ENCODE measurements around the gene DPYSL4. TPM values are rescaled to one million over a fixed set of nuclear protein-coding genes. Genes with fewer than 3 reads are reported as not detected.

The DPYSL4 gene
- polyA plus RNA-seq, 1 experiment = 5.3 TPM

GRCh38 chr10:132204078-132204780, 17.5 kb downstream of the DPYSL4 start:
- no peaks in the 10 kb centered on the region for H3K27me3 ChIP-seq (ENCODE audit: control insufficient read depth, insufficient read depth, low read length)
- DNase-seq (ENCODE audit: low read depth) = no peak
- H3K36me3 ChIP-seq (ENCODE audit: control insufficient read depth, insufficient read depth, low read length) = no peaks in the 10 kb centered on the region
- H3K4me3 ChIP-seq (ENCODE audit: low read depth, low read length) = no peak overlapping the region
- POLR2A ChIA-PET = no interaction called here
- TF ChIP-seq CTCF (IDR thresholded peaks at IDR 0.05; ENCODE audit: insufficient read depth, low read depth, low read length) = no peak
- CTCF ChIA-PET = no interaction called here

GRCh38 chr10:132204781-132205473, 18.2 kb downstream of the DPYSL4 start:
- Histone ChIP-seq H3K36me3 (ENCODE audit: control insufficient read depth, insufficient read depth, low read length) (no peaks in the 10 kb centered on the region), H3K4me3 (ENCODE audit: low read depth, low read length) (no peak overlapping the region), H3K27me3 (ENCODE audit: control insufficient read depth, insufficient read depth, low read length) (no peaks in the 10 kb centered on the region)
- DNase-seq (ENCODE audit: low read depth) = no peak
- POLR2A ChIA-PET = no interaction called here
- CTCF ChIA-PET = no interaction called here
- no peak for TF ChIP-seq CTCF (IDR thresholded peaks at IDR 0.05; ENCODE audit: insufficient read depth, low read depth, low read length)

GRCh38 chr10:132205650-132206376, 19.1 kb downstream of the DPYSL4 start:
- H3K36me3 ChIP-seq (ENCODE audit: control insufficient read depth, insufficient read depth, low read length) = no peaks in the 10 kb centered on the region
- ChIA-PET POLR2A (no interaction called here), CTCF (no interaction called here)
- no peak for DNase-seq (ENCODE audit: low read depth)
- H3K4me3 ChIP-seq (ENCODE audit: low read depth, low read length) = no peak overlapping the region
- no peak for TF ChIP-seq CTCF (IDR thresholded peaks at IDR 0.05; ENCODE audit: insufficient read depth, low read depth, low read length)
- H3K27me3 ChIP-seq (ENCODE audit: control insufficient read depth, insufficient read depth, low read length) = no peaks in the 10 kb centered on the region

- H3K4me3 ChIP-seq (ENCODE audit: low read depth, low read length) = no peak overlapping the region
- ChIA-PET CTCF (no interaction called here), POLR2A (no interaction called here)
- H3K27me3 ChIP-seq (ENCODE audit: control insufficient read depth, insufficient read depth, low read length) = no peaks in the 10 kb centered on the region
- H3K36me3 ChIP-seq (ENCODE audit: control insufficient read depth, insufficient read depth, low read length) = no peaks in the 10 kb centered on the region
- TF ChIP-seq CTCF (IDR thresholded peaks at IDR 0.05; ENCODE audit: insufficient read depth, low read depth, low read length) = no peak
- DNase-seq (ENCODE audit: low read depth) = no peak
Observed at GRCh38 chr10:132206377-132206745, 19.6 kb downstream of the DPYSL4 start.

GRCh38 chr10:132206806-132207535, 20.2 kb downstream of the DPYSL4 start:
- Histone ChIP-seq H3K27me3 (ENCODE audit: control insufficient read depth, insufficient read depth, low read length) (no peaks in the 10 kb centered on the region), H3K4me3 (ENCODE audit: low read depth, low read length) (no peak overlapping the region), H3K36me3 (ENCODE audit: control insufficient read depth, insufficient read depth, low read length) (no peaks in the 10 kb centered on the region)
- ChIA-PET CTCF (interaction anchor here (1.0 kb wide), 1 partner anchor 14 kb away, joined by 3 read pairs; no protein-coding TSS in a partner anchor), POLR2A (no interaction called here)
- no peak for DNase-seq (ENCODE audit: low read depth)
- no peak for TF ChIP-seq CTCF (IDR thresholded peaks at IDR 0.05; ENCODE audit: insufficient read depth, low read depth, low read length)
